Measurements from ENCODE around the gene LRGUK.
"Not testable (repeated sequence)": the region's sequence is repeated elsewhere in the genome, so short reads cannot be mapped to it uniquely, and the experiment has no call there.

LRGUK gene

DNA sequence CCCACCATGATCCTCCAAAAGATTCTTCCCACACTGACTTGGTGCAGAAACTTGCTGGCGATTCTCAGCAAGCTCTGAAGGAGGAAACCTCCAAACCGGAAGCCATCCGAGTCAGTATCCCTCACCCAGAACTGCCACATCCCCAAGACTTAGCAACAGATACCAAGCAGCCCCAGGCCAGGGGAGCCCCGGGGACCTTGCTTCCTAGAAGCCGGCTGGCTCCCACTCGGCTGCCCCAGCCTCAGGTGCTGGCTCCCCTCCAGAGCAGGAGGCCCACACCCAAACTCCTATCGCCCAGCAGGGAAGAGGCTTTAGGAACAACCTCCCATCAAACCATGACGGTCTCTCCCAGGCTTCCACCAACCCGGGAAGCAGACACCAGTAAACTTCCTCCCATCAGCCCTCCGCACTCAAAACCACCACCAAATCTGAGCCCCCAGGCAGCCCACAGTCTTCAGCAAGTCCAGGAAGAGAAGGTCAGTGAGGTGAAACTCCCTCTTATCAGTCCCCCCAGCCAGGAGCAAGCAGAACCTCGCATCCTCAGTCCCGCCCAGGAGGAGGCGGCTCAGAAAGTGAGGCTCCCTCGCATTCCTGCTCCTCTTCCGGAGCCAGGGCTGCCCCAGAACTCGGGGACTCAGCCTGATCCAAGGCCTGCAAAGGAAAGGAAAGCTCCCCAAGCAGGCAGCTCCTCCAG is 82.3 kb downstream of the LRGUK start:
- TF ChIP-seq, protein P1, sequence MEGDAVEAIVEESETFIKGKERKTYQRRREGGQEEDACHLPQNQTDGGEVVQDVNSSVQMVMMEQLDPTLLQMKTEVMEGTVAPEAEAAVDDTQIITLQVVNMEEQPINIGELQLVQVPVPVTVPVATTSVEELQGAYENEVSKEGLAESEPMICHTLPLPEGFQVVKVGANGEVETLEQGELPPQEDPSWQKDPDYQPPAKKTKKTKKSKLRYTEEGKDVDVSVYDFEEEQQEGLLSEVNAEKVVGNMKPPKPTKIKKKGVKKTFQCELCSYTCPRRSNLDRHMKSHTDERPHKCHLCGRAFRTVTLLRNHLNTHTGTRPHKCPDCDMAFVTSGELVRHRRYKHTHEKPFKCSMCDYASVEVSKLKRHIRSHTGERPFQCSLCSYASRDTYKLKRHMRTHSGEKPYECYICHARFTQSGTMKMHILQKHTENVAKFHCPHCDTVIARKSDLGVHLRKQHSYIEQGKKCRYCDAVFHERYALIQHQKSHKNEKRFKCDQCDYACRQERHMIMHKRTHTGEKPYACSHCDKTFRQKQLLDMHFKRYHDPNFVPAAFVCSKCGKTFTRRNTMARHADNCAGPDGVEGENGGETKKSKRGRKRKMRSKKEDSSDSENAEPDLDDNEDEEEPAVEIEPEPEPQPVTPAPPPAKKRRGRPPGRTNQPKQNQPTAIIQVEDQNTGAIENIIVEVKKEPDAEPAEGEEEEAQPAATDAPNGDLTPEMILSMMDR (IDR thresholded peaks at IDR 0.05; ENCODE audit: insufficient read depth, missing control alignments): no peak
- DNase-seq (ENCODE audit: insufficient read length, low spot score) (no peak), FAIRE-seq (no peak)

DNA sequence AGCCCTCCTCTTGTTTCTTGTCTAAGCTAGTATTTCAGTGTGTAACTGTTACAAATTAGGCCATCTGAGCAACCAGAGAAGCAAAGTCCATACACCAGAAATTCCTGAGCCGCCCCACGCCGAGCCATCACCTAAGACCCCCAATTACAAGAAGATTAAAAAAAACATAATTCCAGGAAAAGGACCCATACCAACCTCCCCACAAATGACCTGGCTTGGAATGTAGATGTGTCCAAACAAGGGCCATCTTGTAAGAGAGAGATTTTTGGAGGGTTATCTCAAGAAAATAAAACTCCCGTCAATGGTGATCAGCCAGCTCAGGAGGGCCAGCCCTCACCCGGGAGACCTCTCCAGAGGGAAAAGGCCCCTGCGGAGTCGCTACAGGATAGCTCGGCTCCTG is 83.1 kb downstream of the LRGUK start:
- DNase-seq (ENCODE audit: insufficient read length, low spot score): no peak
- TF ChIP-seq, protein P1 (IDR thresholded peaks at IDR 0.05; ENCODE audit: insufficient read depth, missing control alignments): no peak
- no peak for FAIRE-seq

DNA sequence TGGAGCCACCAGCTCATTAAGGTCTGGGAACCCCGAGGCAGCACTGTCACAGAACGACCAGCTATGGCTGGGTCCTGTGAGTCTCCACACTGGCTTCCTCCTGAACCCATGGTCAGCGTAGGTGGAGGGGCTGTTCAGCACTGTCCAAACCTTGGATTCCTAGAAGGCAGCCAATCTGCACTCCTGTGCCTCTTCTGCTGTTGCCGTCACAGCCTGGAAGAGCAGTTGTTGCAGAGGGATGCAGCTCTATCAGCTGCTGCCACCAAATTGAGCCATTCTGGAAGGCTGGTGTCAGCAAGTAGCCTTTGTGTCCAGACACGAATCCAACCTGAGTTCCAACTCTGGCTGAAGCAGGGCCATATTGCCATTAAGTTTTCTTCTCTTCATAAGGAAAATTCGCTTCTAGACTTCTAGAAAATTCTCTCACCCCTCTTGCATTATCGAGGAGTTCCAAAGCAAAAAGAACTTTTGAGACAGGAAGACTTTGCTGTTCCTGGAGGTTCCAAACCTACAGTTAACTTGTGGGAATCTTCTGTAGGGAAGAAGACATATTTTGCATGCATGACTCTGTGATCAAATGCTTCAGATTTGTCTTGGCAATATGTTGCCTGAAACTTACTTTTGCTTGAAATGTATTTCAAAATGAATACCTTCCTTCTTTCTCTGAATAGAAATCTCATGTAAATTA is 84.0 kb downstream of the LRGUK start:
- TF ChIP-seq, protein P1 (IDR thresholded peaks at IDR 0.05; ENCODE audit: insufficient read depth, missing control alignments): no peak
- FAIRE-seq: no peak
- no peak for DNase-seq (ENCODE audit: insufficient read length, low spot score)

DNA sequence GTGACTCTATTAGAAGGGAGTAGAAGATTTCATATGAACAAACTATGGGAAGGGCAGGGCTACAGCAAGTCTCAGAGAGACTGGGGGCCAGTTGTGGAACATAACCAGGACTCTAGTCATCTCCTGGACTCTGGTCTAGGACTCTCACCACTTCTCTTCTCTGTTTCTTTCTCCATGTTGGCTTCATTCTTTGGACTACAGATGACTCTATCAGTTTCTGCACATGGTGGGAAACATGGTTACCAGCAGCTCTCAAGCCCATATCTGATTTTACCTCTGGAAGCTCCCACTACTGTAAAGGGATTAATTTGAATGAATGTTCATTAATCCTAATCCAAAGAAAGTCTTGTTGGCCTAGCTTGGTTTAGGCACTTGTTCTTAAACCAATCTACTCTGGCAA is 84.7 kb downstream of the LRGUK start:
- TF ChIP-seq, protein P1 (IDR thresholded peaks at IDR 0.05; ENCODE audit: insufficient read depth, missing control alignments): no peak
- DNase-seq (ENCODE audit: insufficient read length, low spot score): no peak
- FAIRE-seq: no peak

DNA sequence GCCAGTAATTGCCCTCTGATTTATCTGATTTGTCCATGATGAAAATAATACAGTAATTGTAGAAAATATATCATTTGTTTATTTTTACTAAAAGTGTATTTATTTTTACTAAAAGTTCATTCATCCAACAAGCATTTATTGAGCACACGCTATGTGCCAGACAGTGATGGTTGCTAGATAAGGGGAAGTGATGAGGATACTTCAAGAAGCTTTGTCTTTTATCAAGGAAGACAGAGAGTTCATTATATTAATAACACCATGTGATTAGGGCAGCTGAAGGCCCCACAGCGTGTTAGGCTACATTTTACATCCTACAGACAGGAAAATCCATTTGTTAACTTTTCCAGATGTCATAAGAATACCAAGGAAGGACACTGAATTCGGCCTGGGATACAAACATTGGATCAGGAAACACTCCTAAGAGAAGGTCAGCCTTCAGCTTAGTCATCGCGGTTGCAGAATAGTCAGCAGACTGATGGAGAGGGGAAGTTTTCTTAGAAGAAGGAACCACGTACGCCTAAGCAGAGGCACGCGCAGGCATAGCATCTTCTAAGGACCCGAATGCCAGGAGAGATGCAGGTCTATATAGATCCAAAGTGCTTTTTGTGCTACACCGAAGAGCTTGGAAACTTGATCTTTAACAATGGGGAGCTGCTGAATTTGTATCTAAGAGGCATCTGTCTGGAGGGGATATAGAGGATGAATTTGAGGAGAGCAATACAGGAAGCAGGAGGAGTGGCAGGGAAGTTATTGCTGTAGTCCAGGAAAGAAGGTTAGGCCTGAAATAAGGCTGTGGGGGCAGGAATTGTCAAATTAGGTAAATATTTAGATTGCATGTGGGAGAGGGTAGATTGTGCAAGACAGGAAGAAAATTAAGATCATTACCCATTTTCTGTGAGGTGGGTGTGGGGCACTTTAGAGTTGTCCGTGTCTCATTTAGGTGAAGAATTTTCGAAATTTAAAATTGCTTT is 85.7 kb downstream of the LRGUK start:
- DNase-seq (ENCODE audit: insufficient read length, low spot score) (no peak), FAIRE-seq (no peak)
- TF ChIP-seq, protein P1 (IDR thresholded peaks at IDR 0.05; ENCODE audit: insufficient read depth, missing control alignments): no peak

DNA sequence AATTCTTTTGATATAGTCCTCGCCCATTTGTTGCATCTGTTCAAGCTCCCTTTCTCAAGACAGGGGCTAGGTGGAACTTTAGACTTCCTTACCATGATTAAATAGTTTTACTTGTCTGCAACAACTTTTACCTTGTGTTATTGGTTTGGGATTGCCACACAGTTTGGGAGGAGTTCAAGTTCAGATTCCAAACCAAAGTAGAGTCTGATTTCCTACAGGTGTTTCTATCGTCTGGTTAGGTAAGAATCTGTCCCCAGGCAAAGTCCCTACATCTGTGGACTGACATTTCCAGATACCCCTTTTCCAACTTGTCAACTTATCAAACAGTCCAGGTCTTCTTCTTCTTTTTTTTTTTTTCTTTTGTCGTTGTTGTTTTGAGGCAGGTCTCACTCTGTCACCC is 93.1 kb downstream of the LRGUK start:
- DNase-seq (ENCODE audit: insufficient read length, low spot score) (no peak), FAIRE-seq (no peak)
- TF ChIP-seq, protein P1 (IDR thresholded peaks at IDR 0.05; ENCODE audit: insufficient read depth, missing control alignments): no peak

DNA sequence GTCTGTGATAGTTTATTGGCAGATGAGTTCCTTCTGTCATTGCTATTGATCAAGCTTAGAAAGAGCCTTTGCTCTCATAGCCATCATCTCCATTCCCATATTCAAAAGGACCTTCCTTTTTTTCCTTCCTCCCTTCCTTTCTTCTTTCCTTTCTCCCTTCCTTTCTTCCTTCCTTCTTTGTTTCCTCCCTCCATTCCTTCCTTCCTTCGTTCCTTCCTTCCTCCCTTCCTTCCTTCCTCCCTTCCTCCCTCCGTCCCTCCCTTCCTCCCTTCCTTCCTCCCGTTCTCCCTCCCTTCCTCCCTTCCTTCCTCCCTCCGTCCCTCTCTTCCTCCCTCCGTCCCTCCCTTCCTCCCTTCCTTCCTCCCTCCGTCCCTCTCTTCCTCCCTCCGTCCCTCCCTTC is 104.2 kb downstream of the LRGUK start:
- DNase-seq (ENCODE audit: insufficient read length, low spot score); FAIRE-seq: not testable (repeated sequence)

Measured in D721Med (cell line).